Measurements from ENCODE around the gene TMEM181. TPM values are rescaled to one million over a fixed set of nuclear protein-coding genes. Genes with fewer than 3 reads are reported as not detected.

TMEM181 gene
- total RNA-seq, 2 donors from 2014 or later: 21.2 to 21.8 TPM

GRCh38 chr6:158684745-158685324, 124.9 kb downstream of the TMEM181 start:
- TF ChIP-seq CTCF (conservative IDR thresholded peaks at IDR 0.05): no peak
- no peak for DNase-seq
- Histone ChIP-seq H3K36me3 (ENCODE audit: control insufficient read depth, insufficient read depth, low read length) (no peaks in the 10 kb centered on the region), H3K27ac (ENCODE audit: low read depth, low read length) (no peak overlapping the region), H3K9ac (ENCODE audit: extremely low read depth, low read length, poor library complexity, severe bottlenecking) (no peak overlapping the region), H3K9me3 (ENCODE audit: control insufficient read depth, low read length) (no peaks in the 10 kb centered on the region), H3K4me1 (ENCODE audit: control insufficient read depth, insufficient read depth, low read length) (peaks cover 6% of the 10 kb centered on the region), H3K27me3 (ENCODE audit: control insufficient read depth, insufficient read depth, low read length, poor library complexity, severe bottlenecking) (peaks cover 26% of the 10 kb centered on the region), H3K4me3 (ENCODE audit: low read length) (no peak overlapping the region)
- no peaks in the 10 kb centered on the region for H3K9me3 Mint-ChIP-seq
- 78 to 88% methylated on average over 1 to 5 of the region's 5 CpGs for WGBS, 2 experiments (ENCODE audit: insufficient coverage in 1 of 2, insufficient read length in 1 of 2)
- H3K4me1 Mint-ChIP-seq: peaks cover 11% of the 10 kb centered on the region
- H3K27me3 Mint-ChIP-seq (ENCODE audit: insufficient read depth): peaks cover 11% of the 10 kb centered on the region
- no peak overlapping the region for H3K27ac Mint-ChIP-seq
- H3K4me3 Mint-ChIP-seq: no peak overlapping the region
- H3K36me3 Mint-ChIP-seq (ENCODE audit: low read depth): no peaks in the 10 kb centered on the region

Small RNA genes lying within 50 kb of the gene (microRNA-seq; reads per million reads assigned to microRNA genes)
- not detected for gene MIR7161 (ENCODE audit: borderline microRNAs expressed)

Other genes starting within 250 kb of the TMEM181 start
- 100 to 1,000 TPM; 102 to 103 TPM for gene TULP4, start 247.6 kb upstream of the TMEM181 start, total RNA-seq
- gene DYNLT1, start 84.7 kb downstream of the TMEM181 start, total RNA-seq: 100 to 1,000 TPM; 112 to 148 TPM
- under 1 TPM; 0.58 to 0.79 TPM for gene SYTL3, start 90.0 kb downstream of the TMEM181 start, total RNA-seq

All from endodermal cell (in vitro differentiated cells).